Stimulated activated CD4-positive, alpha-beta T cell treated with anti-CD3 and anti-CD28 coated beads, Interleukin-2, amount 100 ng/mL, for 48 hours (primary cell): Measurements from ENCODE around the gene EFCAB8.
"Not testable (repeated sequence)": the region's sequence is repeated elsewhere in the genome, so short reads cannot be mapped to it uniquely, and the experiment has no call there.

Source experiments
- DNase-seq, 2 donors: peaks; one replicate each; pipeline ENCODE4 v3.0.0-alpha.2; 2020

Gene EFCAB8

DNA sequence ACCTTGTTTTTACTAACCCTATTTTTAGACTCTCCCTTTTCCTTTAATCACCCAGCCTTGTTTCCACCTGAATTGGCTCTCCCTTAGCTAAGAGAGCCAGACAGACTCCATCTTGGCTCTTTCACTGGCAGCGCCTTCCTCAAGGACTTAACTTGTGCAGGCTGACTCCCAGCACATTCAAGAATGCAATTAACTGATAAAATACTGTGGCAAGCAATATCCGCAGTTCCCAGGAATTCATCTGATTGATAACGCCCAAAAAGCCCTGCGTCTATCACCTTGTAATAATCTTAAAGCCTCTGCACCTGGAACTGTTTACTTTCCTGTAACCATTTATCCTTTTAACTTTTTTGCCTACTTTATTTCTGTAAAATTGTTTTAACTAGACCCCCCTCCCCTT is 116.4 kb downstream of the EFCAB8 start:
- not testable (repeated sequence) for DNase-seq

DNA sequence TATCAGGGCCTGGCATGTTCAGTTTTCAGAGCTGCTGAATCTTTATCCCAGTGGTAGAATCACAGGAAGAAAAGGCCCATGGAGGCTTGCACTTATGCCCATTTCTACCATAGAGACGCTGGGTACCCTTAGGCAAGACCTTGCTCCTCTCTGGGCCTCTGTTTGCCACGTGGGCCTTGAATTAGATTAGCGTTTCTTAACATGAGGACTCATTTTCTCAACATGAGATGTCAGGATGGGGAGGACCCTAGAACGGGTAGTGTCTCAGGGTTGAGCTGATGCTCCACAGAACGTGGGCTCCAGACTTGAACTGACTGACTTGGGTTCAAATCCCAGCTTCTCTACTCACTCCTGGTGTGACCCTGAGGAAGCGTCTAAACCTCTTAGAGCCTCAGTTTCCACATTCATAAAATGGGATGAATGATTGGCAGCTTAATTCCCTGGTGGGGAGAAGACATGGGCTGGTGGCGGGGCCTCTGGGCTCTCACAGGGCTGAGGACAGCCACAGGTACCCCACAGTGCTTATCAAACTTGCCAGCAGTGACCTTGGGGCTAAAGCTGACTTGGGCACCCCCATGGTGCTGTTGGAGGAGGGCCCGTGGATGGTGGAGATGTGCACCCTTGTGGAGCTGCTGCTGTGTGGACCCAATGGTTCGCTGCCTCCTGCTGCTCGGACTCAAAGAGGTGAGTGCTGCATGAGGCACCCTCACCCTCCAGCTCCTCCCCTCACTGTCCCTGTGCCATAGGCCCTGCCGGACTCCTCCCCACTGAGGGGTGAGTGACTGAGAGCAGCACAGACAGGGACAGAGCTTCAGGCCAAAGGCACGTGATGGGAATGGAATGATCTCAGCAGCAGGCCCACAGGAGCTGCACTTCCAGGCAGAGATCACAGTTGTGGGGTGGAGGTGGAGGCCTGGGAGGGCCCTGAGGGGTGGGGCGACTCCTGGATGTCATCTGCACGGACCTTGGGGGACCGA is 117.3 kb downstream of the EFCAB8 start:
- no peak for DNase-seq

- no peak for DNase-seq
These were observed 118.0 kb downstream of the EFCAB8 start for GRCh38 chr20:32976746-32977145.

DNA sequence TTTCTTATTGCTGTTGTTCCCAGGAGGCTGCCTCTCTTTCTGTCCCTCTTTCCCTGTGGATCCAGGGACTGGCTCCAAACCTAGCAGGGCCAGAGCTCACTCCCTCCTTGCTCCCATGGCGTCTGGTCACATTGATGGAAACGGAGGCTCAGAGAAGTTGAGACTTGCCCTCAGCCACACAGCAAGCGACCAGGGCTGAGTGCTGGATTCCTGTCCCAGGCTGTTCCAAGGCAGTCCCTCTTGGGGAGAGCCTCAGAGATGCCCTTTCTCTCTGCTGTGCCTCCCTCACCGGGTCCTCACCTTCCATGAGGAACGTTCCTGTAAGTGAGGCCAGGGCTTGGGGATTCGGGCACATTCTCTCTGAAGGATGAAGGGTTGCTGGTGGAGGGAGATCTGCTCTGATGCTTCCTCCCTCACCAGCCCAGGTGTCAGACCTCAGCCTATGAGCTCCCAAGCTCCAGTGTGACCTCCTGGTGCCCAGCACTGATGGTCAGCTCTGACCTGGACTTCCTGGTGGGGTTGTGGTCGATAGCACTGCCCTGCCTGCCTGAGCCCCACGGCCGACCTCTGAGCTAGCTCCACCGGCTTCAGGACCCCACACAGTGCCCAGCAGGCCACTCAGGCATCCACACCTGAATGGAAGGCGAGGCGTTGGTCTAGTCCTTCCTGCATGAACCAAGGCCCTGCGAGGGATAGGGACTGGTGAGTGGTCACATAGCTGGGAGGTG is 118.7 kb downstream of the EFCAB8 start:
- no peak for DNase-seq

- no peak for DNase-seq
These were observed 119.2 kb downstream of the EFCAB8 start for GRCh38 chr20:32978009-32978335.

- DNase-seq, result no peak
These were observed 120.7 kb downstream of the EFCAB8 start for GRCh38 chr20:32979201-32979998.

GRCh38 chr20:32980131-32980941 is 121.6 kb downstream of the EFCAB8 start:
- no peak for DNase-seq

DNA sequence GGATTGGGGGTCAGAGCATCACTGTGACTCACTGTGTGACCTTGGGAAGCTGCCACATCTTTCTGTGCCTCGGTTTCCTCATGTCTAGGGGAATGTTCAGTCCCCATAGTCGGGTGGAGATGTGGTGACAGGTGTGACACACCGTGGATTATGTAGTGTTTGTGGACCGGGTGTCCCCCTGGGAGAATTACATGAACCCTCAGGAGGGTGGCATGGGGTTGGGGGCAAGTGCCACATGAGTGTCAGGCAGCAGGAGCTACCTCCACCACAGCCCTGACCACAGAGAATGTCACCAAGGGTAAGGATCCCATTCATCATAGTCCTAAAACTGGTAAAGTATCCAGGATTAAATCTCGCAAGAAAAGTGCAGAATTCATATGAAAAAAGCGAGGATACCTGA is 122.3 kb downstream of the EFCAB8 start:
- no peak for DNase-seq

DNA sequence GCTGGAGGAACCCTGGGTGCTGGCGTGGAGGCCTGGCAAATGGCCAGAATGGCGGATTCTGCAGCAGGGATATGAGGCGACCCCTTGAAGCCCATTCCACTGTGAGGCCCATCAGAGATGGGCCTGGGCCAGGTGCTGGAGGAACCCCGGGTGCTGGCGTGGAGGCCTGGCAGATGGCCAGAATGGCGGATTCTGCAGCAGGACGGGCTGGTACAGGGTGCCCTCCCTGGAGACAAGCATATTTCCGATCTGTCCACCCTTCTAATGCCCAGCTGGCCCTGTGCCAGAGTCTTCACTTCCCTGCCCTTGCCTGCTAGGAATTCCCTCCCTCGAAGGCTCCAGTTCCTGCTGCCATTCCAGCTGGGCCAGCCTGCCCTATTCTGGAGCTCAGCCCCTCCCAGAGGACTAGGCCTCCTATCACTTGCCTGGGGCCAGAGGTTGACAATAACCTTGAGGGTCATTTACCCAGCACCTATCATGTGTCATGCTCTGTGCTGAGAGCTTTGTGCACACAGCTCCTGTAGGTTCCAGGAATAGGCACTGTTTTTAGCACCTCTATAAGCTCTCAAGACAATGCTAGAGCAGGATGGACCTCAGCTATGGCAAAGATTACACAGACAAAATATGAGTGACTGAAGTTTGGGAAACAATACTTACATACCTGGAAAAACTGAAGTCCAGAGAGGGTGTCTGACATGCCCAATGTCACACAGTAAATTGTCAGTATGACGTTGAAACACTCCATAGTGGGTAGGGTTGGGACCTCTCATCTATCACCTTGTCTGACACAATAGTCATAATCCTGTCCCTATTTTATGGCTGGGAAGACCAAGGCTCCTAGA is 124.1 kb downstream of the EFCAB8 start:
- DNase-seq, result no peak

DNA sequence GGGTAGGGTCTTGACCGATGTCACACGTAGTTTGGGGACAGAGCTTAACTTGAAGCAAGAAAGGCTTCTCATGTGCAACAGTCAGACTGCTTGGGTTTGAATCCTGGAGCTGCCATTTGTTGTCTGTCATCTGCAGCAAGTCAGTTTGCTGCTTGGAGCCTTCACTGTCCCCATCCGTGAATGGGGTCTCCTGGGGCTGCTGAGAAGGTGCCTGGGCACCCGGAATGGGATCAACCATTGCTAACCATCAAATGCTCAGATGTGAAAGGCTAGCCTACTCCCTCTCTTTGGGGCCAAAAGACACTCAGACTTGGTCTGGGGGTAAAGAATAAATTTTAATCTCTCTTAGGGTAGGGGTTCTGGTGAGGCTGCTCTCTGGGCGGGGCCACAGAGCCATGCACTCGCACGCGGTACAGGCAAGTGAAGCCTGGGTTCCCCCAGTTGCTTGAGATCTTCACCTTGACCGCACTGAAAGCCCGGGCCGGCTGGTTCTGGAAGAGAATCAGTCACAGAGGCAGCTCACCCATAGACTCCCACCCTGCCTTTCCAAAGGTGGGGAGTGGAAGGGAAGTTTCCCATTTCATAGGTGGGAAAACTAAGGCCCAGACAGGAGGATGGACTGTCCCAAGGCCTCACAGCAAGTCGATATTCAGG is 124.9 kb downstream of the EFCAB8 start:
- DNase-seq, result no peak

DNA sequence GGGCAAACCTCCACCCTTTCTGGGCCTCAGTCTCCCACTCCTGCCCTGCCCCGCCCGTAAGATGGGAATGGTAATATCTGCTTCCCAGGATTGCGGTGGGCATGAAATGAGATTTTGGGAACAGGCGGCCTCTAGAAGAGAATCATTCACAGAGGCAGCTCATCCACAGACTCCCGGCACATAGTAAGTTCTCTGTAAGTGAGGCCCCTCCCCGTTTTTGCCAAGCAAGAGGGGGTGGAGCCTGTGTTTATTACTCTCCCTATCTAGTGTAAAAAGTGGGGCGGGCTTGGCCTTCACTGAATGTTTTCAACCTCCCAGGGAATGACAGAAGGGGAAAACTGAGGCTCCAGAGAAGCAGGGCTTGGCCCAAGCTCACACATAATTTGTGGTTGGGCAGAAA is 125.5 kb downstream of the EFCAB8 start:
- DNase-seq, result no peak

GRCh38 chr20:32984631-32985354 is 126.1 kb downstream of the EFCAB8 start:
- no peak for DNase-seq

DNA sequence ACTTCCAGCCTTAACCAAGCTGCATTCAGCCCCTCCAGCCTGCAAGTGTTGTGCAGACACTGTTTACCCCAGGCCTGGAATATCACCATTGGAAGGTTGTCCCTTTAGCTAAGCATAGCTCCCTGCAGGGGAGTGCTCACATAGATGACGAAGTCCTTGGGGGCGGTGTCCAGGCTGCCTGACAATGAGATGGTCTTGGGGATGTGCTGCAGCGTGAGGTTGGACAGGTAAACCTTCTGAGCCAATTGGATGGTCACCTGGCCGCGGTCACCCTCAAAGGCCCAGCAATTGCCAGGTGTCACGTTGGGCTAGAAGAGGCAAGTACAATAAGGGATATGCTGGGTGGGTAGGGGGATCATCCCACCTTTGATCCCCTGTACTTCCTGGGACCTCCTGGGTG is 126.9 kb downstream of the EFCAB8 start:
- DNase-seq, result no peak

GRCh38 chr20:32986331-32986966 is 127.7 kb downstream of the EFCAB8 start:
- no peak for DNase-seq

GRCh38 chr20:32987044-32987825 is 128.5 kb downstream of the EFCAB8 start:
- no peak for DNase-seq

DNA sequence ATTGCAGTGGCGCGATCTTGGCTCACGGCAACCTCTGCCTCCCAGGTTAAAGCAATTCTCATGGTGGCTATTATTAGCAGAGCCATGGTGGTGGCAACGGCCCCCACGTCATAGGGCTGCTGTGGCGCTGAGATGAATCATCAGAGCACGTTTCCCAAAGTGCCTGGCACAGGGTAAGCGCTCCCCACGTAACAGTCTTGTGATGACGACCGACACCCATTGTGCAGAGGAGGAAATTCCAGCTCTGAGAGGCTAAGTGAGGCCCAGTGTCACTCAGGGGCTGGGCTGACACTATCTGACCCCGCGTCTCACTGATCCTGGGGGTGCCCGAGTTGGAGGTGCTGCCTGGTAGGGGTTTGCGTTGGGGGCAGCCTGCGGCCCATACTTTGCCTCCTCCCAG is 129.3 kb downstream of the EFCAB8 start:
- no peak for DNase-seq

DNA sequence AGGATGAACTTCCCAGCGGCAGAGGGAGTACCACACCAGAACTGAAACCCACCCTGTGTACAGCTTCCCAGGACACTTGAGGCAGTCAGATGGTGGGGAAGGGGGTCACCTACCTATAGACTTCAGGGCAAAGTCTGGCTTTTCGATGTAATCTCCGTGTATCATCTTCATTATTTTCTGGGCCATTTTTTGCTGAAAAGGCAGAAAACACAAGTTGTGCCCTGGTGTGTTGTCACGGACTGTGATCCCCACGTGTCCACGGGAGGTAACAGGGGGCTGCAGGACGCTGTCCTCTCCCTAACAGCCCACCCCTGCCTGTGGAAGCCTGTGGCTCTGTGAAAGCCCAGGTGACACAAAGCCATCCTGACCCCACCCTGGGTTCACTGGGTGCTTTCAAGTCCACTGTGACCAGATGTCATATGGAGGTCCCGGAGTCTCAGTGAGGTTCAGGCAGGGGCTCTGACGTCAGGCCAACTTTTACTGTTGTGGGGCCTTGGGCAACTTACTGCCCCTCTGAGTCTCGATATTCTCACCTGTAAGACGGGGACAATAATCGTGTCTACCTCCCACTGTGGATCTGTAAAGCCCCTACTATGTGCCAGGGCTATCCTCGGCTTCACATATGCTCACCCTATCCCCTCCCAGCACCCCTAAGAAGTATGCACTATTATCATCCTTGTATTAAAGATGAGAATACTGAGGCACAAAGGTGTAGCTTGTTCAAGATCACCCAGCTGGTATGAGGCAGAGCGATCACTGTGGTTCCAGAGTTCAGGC is 131.0 kb downstream of the EFCAB8 start:
- no peak for DNase-seq

GRCh38 chr20:32990426-32990825 is 131.7 kb downstream of the EFCAB8 start:
- no peak for DNase-seq
